PC-9 (cell line): Measurements from ENCODE around the gene LRWD1.
"Not testable (repeated sequence)": the region's sequence is repeated elsewhere in the genome, so short reads cannot be mapped to it uniquely, and the experiment has no call there.

Source experiments
- CTCF ChIP-seq: fragments of 200-600 bp; sonication (generic); conservative IDR thresholded peaks from 2 replicates; pipeline ENCODE4 v1.6.1; 2017; ENCODE audit warnings: mixed run types, antibody characterized with exemption, mild to moderate bottlenecking, moderate library complexity
- EZH2 ChIP-seq: fragments of 200-600 bp; sonication (generic); IDR thresholded peaks from 2 replicates; pipeline ENCODE4 v1.8.0; 2017; ENCODE audit warnings: antibody characterized with exemption, low read depth

GRCh38 chr7:102507410-102508088 lies 42.8 kb downstream of the LRWD1 start:
- TF ChIP-seq CTCF, EZH2: not testable (repeated sequence)
